GOT3 (cell line): ENCODE data around the gene HDAC11.
"Not testable (repeated sequence)": the region's sequence is repeated elsewhere in the genome, so short reads cannot be mapped to it uniquely, and the experiment has no call there.

Source experiments
- DNase-seq: peaks from one replicate; lab custom pipeline; 2025; ENCODE audit warnings: mixed read lengths; lab: John Stamatoyannopoulos, UW

HDAC11 gene, protein sequence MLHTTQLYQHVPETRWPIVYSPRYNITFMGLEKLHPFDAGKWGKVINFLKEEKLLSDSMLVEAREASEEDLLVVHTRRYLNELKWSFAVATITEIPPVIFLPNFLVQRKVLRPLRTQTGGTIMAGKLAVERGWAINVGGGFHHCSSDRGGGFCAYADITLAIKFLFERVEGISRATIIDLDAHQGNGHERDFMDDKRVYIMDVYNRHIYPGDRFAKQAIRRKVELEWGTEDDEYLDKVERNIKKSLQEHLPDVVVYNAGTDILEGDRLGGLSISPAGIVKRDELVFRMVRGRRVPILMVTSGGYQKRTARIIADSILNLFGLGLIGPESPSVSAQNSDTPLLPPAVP

DNA sequence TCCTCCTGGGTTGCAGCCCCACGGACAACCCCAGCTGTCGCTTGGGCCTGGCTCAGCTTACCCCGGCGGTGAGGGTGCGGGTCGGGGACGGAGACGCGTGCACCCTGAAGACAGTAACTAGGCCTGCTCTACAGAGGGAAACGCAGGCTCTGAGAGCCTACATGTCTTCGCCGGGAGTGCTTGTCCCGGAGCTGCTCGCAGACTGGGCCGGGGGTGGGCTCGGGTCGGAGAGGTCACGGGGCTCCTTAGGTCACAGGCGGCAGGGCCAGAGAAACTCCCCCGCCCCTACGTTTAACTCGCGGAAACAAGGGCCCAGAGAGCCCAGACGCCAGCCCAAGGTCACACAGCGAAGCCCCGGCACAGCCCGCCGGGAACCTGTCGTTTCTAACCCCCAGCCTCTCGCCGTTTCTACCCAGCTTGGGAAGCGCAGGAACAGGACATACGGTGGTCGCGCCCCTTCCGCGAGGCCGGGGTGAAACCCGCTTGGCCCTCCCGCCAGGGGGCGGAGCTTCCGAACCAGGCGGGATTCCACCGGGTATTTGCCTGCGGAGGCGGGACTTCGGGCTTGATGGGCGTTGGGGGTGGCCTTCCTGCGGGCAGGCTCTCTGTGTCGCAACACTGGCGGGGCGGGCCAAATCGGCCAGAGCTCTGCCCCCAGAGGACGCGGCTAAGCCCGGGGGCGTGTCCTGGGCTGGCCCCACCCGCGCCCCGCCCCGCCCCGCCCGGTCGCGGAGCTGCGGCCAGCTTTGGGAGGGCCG lies at the start of gene HDAC11:
TSS of gene HDAC11 (plus strand) at position 725 of the 758 bp plus-strand sequence. CDS start 42 bp downstream, outside the sequence.
- peak; percentile 90 for DNase-seq

DNA sequence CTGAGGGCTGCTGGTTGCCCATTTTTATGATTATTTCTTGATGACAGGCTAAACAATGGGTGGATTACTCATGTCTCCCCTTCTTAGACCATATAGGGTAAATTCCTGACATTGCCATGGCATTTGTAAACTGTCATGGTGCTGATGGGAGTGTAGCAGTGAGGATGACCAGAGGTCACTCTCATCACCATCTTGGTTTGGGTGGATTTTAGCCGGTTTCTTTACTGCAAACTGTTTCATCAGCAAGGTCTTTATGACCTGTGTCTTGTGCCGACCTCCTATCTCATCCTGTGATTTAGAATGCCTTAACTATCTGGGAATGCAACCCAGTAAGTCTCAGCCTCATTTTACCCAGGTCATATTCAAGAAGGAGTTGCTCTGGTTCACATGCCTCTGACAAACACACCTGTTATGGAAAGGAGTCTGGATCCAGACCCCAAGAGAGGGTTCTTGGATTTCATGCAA lies 49.7 kb upstream of the HDAC11 start:
- DNase-seq: not testable (repeated sequence)

DNA sequence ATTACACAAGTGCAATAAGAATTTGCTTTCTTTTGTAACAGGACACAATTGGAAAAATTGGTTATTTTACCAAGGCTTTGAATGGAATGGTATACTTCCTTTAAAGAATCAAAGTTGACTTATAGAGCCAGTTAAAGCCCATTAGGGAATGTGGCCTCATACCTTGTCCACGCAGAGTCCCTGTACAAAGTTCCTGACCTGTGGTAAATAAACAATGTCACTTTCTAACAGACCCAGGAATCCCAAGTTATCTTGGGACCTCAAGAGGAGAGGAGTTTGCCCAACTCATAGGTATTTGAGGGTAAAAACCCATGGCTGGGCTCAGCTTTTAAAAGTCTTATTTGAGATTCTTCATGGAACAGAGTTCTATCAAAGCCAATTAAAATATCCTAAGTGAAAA lies 48.0 kb upstream of the HDAC11 start:
- DNase-seq: no peak

DNA sequence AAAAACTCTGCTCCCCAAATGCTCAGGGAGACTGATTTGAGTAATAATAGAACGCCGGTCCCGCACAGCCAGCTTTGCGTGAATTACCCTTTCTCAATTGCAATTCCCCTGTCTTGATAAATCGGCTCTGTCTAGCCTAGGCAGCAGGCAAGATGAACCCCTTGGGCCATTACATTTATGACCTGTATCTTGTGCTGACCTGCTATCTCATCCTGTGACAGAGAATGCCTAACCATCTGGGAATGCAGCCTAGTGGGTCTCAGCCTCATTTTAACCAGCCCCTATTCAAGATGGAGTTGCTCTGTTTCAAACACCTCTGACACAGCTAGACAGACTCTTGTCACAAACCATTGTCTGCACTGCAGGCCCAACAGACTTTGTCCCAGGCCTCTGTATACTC lies 46.2 kb upstream of the HDAC11 start:
- no peak for DNase-seq

DNA sequence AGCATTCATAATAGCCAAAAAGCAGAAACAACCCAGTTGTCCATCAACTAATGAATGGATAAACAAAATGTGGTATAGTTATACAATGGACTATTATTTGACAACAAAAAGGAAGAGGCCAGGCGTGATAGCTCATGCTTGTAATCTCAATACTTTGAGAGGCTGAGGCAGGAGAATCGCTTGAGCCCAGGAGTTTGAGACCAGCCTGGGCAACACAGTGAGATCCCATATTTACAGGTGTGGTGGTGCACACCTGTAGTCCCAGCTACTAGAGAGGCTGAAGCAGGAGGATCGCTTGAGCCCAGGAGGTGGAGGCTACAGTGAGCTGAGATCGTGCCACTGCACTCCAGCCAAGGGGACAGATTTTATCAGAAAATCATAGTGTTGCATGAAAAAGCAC lies 43.9 kb upstream of the HDAC11 start:
- DNase-seq: not testable (repeated sequence)

DNA sequence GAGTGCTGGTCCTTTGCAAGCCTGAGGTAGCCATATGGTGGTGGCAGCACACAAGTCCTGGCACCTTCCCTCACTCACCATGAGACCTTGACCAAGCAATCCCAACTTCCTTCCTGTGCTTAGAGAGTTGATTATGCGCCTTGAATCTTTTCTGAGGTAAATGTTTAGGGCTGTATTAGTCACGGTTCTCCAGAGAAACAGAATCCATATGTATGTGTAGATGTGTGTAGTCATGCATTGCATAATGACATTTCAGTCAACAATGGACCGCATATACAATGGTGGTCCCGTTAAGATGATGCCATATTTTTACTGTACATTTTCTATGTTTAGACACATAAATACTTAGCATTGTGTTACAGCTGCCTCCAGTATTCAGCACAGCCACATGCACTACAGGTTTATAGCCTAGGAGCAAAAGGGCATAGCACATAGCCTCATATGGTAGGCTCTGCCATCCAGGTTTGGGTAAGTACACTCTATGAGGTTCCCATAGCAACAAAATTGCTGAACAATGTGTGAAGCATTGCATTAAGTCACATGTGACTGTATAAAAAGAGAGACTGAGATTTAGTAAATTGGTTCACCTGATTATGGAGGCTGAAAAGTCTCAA lies 39.8 kb upstream of the HDAC11 start:
- no peak for DNase-seq

DNA sequence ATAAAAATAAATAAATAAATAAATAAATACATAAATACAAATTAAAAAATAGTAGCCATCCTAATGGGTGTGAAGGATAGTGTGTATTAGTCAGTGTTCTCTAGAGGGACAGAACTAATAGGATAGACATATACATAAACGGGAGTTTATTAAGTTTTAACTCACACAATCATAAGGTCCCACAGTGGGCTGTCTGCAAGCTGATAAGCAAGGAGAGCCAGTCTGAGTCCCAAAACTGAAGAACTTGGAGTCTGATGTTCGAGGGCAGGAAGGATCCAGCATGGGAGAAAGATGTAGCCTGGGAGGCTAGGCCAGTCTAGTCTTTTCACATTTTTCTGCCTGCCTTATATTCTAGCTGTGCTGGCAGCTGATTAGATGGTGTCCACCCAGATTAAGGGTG lies 37.2 kb upstream of the HDAC11 start:
- DNase-seq: not testable (repeated sequence)

DNA sequence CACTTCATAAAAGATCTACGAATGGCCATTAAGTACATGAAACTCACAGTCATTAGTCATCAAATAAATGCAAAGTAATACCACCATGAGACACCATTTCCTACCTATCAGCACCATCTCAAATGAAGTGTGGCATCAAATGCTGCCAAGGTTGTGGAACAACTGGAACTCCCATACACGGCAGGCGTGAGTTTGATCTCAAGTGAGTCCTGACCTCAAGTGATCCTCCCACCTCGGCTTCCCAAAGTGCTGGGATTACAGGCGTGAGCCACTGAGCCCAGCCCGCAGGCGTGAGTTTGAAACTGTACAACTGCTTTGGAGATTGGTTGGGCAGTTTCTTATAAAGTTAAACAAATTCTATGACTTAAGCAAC lies 28.8 kb upstream of the HDAC11 start:
- DNase-seq: no peak

DNA sequence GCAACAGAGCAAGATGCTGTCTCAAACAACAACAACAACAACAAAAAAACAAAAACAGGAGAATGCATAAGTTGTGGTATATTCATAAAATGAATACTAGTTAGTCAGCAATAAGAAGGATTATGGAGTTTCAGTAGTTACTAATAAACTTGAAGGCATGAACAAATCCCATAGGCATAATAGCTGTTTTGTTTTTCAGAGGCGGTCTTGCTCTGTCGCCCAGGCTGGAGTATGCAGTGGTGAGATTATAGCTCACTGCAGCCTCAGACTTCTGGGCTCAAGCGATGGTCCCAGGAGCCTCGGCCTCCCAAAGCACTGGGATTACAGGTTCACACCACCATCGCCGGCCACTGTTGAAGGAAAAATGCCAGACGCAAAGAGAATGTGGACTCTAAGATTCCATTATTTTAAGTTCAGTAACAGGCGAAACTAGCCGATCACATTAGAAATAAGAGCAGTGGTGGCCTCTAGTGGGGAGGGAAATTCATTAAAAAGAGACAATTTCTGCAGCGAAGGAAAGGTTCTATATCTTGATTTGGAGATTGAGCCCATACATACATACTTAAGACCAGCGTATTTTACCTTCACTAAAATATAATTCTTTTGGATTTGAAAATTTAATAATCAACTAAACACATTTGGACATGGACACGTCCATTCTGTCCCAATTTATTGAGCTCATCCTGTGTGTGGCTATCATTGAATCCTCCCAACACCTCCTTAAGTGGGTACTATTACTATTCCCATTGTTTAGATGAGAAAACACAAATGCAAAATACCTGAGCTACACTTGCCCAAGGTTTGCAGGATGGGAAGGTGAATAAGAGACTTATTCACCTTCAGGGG lies 27.4 kb upstream of the HDAC11 start:
- DNase-seq: no peak

DNA sequence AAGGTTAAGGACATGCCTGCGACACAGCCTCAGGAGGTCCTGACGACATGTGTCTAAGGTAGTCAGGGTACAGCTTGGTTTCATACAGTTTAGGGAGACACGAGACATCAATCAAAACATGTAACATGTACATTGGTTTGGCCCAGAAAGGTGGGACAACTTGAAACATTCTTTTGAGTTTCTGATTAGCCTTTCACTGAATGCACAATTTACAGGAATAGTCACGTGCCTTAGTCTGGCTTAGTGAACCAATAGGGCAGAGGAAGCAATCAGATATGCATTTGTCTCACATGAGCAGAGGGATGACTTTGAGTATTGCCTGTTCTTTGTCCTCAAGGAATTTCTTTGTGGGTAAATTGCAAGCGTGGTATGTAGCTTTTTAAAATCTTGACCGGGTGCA lies 24.5 kb upstream of the HDAC11 start:
- DNase-seq: no peak

DNA sequence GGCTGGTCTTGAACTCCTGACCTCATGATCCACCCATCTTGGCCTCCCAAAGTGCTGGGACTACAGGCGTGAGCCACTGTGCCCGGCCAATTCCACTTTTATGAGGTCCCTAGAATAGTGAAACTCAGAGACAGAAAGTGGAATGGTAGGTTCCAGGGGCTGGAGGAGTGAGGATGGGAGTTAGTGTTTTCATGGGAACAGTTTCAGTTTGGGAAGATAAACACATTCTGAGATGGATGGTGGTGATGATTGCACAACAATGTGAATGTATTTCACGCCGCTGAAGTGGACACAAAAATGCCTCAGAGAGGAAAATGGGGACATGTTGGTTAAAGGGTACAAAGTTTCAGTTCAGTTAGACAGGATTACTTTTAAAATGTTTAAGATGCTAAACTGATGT lies 22.5 kb upstream of the HDAC11 start:
- no peak for DNase-seq

DNA sequence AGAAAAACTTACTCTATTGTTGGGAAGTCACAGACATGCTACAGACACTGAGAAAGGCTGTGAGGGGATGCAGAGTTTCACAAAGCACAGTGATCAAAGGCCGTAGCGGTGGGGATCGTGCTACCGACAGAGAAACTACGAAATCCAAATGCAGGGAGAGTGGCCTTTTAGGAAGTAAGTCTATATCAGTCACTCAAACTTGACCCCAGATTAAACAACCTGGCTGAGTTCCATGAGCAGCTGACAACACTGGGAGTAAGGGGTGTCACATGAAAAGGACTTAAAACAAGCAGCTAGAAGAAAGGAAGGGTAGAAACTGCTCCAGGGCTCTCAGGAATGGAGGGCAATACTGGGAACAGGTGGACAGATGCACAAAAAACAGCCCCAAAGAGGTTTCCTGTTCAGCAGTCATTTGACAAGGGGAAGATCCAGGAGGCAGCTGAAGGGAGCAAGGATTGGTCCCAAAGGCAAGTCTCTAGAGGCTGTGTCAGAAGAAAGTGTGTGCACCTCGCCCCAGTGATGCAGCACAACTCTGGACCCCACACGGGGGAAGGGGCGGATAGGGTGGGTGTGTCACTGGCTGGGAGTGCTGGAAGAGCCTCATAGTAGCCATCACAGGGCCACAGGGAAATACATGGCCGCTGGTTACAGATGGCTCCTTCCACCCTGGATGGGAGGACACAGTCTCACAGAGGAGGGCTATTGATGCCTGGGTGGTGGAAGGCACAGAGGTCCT lies 20.3 kb upstream of the HDAC11 start:
- no peak for DNase-seq

DNA sequence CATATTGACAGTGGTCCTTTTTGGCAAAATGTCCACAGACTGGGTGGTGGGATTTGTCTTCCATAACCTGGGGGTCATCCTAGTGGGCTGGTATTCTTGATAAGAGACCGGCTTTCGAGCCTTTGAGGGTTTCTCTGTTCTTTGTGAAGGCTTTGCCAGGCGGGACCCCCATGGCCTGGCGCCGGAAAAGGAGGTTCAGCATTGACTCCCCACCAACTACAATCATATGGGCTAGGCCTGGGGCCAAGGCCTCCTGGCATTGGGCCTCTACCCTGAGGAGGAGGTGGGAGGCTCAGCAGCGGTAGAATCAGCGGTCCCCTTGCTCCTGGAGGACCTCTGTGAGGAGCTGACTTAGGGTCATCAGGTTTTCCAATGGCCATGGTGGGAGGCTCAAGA lies 19.8 kb upstream of the HDAC11 start:
- DNase-seq: no peak

DNA sequence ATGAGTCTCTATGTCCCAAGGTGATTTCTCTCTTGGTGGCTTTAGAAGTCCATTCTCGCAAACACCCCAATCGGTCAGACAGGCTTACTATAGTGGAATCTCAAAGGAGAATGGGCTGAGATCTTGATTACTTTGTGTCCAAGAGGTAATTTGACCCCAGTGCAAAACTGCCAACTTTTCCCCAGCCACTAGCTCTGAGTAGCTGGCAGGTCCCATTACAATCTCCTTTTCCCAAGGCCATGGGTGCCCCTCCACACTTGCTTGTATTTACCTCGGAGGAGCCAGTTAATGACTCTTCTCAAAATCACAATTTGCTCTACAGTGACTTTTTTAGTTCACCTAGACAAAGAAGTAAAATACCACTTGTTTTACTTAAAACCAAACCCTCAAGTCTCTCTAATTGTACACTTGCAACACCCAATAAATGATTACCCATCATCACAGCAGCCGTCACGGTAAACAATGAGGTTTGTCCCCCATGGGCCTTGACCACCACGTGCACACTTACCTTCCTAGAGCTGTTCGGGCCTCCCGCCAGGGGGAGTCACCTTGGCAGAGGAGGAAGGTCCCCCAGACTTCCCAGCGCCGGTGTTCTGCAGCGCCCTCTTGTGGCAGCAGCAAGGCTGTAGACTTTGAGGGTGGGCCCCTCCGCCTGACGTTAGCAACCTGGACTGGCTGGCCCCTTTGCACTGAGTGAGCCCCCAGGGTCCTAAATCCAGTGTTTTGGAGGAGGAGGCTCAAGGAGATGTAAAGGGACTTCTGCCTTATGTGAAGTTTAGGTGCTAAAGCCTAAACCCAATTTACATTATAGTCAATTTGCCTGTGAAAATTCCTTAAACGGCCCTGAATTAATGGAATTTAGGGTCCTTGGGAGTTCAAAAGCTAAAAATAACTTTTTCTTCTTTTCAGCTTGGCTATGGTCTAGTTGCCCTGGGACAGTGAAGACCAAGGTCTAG lies 18.7 kb upstream of the HDAC11 start:
- no peak for DNase-seq

DNA sequence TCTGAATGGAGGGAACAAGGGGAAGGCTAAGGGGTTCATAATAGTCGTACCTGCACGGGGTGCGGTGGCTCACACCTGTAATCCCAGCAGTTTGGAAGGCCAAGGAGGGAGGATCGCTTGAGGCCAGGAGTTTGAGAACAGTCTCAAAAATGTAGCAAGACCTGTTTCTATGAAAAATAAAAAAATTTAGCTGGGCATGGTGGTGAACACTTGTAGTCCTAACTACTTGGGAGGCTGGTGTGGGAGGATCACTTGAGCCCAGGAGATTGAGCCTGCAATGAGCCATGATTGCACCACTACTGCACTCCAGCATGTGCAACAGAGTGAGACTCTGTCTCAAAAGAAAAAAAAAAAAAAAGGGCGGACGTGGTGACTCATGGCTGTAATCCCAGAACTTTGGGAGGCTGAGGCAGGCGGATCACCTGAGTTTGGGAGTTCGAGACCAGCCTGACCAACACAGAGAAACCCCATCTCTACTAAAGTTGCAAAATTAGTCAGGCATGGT lies 17.9 kb upstream of the HDAC11 start:
- DNase-seq: no peak

DNA sequence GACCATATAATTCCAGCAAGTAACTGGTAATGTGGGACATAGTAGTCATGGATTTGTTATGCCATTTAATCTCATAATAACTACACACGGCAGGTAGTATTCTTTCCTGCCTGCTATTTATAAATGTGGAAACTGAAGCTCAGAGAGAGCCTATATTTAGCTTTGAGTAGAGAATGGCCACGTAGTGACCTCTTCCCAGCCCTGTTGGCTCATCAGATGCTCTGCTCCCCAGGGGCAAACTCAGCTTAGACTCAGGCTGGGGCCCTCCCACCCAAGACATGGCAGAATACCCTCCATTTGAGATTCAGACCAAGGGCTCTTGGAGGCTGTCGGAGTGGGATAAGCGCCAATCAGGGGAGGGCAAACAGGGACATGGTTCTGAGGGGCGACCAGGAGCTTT lies 17.3 kb upstream of the HDAC11 start:
- DNase-seq: no peak

DNA sequence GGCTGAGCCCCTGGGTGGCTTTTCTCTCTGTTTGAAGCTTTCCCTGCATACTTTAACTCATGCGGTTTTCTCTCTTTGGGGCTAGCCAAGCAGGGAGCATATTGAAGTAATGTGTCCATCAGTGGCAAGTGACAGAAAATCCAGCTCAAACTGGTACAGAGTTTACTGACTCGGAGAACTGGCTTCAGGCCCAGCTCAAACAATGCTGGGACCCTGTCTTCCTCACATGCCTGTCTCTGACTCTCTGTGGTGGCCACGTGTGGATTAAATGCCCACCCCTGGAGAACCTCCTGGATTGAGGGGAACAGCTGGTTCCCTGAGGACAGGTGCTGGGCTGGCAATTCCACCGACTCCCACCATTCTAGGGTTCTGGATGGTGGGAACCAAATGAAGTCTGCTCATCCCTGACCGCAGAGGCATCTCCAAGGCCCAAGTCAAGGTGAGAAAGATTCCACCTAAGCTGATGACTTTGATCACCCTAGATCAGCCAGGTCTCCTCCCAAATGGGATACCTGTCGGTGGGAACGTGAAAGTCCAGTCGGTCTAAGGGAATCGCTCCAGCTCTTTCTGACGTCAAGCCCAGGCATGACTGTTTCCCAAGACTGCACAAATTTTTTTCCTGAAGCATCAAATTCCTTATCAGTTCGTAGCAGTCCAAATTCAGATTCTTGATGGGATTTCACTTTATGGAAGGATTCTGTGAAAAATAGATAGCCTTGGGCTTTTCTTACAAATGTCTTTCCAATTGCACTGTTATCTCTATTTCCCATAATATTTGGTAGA lies 16.3 kb upstream of the HDAC11 start:
- DNase-seq: no peak

DNA sequence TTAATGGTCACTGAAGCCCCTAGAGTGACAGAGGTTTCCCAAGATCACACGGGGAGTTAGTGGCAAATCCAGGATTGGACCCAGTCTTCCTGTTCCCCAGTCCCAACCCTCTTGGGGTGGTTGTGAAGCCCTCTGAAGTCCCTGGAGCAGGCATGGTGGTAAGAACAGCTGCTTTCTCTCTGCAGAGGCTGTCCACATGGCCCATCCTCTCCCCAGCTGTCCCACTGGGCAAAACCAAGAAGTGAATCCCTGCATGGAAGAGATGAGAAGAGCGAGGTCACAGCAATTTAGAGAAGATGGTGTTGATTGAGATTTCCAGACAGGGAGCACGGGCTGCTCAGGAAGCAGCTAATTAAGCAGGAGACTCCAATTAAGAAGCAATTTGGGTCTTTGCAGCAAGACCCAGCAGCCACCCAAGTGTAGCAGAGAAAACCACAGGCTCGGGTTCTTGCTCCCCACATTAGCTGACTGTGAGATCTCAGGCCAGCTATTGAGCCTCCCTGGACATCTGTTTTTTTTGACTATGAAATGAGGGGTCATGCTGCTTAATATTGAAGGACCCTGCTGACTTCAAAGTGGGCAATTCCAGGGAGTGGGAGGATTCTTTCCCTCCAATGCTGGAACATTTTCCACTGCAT lies 14.8 kb upstream of the HDAC11 start:
- DNase-seq: no peak

DNA sequence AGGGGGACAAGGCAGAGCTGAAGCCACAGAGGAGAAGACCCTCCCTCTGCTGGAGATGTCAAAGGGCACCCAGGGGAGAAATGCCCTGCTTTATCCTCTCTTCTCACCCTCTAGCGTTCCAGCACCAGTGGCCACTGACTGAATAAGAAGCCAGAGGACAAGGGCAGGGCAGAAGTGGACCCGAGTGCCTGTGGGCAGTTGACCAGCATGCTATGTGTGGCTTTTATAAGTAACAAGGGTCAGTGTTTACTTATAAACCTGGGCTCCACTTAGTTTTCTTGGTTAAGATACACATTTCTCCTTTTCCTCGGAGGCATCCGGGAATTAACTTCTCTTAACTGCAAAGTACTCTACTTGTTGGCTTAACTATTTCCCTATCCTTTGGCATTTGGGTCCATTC lies 13.3 kb upstream of the HDAC11 start:
- no peak for DNase-seq
